GM19025 (cell line): Measurements from ENCODE around the gene ENO4.

Experiments used
- ATAC-seq: cut with Tn5 transposase; IDR thresholded peaks from one replicate; pipeline ENCODE4 v1.9.1; 2021; ENCODE audit warnings: mild to moderate bottlenecking, low read depth, moderate library complexity; ENCODE audit not compliant: unreplicated experiment

Gene ENO4

DNA sequence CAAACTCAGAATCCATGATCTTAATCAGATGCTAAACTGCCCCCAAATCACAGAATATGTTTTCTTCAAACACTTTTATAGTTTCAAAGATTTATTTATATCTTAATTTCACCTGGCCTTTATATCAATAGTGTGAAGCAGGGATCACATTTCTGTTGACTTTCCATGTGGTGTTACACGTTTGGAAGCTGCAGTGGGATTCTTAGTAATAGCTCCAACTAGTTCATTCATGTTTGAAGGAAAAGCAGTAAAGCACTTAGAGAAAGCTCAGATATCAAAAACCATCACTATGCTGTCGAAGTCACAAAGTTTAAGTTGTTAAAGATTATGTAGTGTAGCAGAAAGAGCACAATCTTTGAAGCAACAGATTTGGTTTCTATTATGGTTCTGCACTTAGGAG lies 16.8 kb downstream of the ENO4 start:
- no peak for ATAC-seq

DNA sequence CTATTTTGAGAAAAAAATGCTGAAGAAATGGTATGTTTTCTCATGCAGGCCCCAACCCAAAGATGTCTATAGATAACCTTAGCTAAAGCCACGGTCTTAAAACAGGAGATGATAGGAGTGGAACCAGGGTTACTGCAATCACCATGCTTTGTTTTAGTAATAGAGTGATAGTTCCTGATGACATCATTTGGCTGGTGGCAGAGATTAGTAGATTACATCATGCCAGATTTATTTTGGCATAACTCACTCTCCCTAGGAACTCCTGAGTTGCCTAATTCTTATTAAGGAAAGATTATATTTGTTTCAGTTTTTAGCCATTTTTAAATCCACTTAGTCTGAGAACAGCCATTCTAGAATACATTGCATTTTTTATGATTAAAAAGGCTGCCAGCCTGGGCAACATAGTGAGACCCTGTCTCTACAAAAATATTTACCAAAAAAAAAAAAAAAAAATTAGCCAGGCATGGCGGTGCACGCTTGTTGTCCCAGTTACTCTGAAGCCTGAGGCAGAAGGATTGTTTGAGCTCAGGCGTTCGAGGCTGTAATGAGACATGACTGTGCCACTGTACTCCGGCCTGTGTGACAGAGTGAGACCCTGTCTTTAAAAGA lies 17.8 kb downstream of the ENO4 start:
- ATAC-seq: no peak

DNA sequence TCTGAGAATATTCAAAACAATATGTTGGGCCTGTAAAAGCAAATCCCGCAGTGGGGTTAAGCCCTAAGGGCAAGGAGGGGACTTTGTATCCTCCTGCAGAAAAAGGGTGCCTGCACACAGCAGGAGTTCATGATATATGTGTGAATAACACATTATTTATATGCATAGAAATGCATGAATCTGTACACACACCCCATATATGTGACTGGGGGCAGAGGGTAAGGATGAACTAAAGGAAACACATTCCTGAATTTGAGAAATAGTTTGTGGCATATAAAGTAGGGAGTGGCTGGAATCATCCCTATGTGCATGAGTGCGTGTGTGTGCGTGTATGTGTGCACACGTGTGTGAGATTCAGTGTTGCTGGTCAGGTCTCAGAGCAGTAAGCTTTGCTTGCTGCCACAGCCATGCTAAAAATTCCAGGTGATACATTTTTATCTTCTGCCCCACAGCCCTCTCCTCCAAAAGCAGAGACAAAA lies 18.9 kb downstream of the ENO4 start:
- ATAC-seq: no peak

DNA sequence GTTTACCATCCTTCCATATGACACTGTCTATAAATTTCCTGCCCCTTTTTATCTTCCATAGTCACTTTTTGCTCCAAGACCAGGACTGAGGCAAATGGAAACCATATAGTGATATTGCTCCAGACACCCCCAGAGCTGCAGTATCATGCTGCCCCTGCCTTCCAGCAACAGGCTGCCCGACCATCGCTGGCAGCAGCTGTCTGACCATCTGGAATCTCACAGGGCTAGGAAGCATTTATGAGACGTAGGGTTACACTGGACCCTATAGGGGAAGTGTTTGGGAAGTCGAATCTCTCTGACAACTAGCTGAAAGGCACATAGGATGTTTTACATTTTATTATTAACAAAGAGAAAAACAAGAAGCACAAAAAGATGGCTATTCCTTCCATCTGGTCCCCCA lies 19.4 kb downstream of the ENO4 start:
- no peak for ATAC-seq

DNA sequence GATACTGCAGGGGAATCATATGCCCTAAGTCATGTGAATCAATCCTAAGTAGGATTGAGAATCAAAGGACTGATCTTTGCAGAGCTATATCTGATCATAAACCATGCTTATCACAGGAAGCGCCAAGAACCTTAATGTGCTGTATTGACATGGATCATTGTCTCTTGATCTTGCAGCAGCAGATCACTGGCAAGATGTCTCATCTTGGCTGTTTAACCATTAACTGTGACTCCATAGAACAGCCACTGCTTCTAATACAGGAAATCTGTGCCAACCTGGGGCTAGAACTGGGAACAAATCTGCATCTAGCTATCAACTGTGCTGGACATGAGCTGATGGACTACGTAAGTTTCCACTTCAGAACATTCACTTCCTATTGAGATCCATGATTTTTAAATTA lies 21.6 kb downstream of the ENO4 start:
- ATAC-seq: no peak

DNA sequence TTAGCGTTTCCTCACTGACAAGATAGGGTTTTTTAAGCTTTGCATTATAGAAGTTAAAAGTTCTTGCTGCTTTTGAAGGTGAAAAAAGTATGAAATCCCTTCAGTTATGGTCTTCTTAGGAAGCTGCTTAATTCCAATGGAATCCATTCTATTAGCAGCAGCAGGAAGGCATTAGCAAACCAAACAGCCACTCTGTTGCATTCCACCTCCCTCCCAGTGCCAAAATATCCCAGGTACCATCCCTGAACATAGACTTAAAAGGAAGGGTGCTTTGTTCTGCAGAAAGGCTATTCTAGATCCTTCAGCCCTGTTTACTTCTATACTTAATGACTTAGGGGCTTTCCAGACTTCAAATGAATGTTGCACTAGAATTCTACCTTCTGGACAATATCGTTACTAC lies 23.8 kb downstream of the ENO4 start:
- ATAC-seq: no peak

DNA sequence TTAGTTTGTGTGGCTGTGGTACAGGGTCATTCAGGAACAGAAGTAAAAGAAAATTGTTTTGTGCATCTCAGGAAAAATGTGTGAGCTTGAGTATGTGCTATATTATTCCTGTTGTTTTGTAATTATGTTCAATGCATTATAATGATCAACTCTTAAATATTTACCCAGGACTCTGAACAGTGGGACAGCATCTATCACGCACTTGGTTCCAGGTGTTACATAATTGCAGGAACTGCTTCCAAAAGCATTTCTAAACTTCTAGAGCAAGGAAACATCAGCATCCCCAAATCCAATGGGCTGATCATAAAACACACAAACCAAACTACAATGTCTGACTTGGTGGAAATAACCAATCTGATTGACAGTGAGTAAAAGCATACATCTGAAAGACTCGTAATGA lies 26.6 kb downstream of the ENO4 start:
- ATAC-seq: no peak

DNA sequence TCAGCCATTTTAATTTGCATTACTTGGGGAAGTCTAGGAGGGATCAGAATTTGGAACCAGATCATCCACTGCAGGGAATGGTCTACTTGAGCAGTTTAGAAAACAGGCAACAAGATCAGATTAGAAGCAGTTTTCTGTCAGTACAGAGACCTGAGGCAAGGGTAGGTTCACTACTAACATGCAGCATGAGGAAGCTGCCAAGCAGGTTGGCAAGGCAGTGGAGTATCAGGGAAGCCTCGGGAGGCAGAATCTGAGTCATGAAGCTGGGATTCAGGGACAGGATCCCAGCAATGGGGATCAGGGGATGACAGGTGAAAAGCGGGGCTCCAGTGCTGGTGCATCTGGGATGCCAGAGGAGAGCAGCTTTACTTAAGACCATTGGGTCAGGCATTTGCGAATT lies 28.1 kb downstream of the ENO4 start:
- no peak for ATAC-seq

DNA sequence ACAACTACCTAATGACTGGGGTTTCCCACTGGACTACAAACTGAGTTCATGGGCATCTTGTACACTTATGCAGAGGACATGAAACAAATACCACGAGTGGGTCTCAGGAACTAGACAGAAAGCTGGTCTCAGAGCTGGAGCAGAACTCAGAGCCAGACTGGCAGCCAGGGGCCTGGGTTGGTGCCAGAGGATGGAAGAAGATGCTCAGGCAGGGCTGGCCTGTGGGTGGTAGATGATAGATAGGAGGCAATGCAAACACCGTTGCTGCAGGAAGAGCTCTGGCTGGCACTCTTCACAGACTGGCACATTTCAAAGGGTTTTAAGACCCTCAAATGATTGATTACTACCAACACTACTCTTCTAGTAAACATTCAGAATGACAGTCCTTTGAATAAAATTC lies 28.8 kb downstream of the ENO4 start:
- ATAC-seq: no peak

DNA sequence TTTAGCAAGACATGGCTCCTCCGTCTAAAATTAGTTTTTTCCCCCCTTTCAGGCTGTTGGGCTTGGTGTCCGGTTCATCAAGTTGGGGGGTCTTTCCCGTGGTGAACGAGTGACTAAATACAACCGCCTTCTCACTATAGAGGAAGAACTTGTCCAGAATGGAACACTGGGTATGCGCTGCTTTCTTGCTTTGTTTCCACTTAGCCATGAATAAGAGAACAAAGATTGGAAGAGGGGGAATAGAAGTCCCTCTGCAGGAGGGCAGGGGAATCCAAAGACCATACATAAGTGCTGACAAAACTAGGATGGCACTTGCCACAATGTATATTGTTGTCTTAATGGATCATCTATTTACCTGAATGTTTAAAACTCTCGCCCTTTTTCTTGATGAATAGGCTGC lies 30.5 kb downstream of the ENO4 start:
- ATAC-seq: no peak

DNA sequence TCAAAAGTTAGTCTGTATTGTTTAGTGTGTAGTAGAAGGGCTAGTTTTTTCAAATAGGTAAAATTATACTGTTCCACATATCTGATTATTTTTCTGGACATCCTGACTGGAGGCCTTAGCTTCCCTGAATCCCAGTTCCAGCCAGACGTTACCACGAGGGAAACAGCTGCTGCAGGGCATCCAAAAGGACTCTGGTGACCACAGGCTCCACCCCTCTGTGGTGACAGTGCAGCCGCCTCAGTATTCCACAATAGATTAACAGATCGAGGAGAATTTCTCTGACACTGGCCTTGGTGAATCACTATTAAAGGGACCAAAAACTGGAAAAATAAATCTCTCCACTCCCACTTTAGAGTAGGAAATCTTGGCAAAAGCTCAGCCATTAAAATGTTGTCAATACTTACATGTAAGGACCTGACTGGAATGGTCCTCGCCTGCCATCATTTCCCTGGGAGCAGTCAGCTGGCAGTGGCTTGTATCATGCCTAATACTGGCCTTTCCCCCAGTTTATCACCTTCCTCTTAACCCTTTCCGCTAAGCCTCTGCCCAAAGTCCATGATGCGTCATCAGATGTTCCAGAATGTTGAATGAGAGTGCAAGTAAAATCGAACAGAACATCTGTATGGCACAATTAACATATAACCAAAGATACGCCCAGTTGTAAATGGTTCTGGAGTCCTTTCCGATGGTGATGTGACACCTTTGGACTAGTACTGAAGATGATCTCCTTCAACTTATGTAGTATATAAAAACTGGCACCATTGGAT lies 31.6 kb downstream of the ENO4 start:
- no peak for ATAC-seq

DNA sequence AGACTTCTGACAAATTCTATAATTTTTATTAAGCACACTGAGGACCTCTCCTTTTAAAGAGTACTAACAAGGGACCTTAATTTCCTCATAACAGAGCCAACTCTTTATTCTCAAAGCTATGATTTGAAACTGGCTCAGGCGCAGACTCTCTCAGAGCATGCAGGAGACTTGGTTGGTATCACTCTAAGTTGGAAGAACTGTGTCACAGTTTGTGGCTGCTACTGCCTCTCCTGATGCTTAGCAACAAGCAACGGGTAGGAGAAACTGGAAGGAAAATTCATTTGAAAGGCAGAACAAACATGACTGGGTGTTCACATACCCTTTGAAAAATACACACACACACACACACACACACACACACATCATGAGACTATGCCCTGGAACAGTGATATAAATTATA lies 33.3 kb downstream of the ENO4 start:
- ATAC-seq: no peak

DNA sequence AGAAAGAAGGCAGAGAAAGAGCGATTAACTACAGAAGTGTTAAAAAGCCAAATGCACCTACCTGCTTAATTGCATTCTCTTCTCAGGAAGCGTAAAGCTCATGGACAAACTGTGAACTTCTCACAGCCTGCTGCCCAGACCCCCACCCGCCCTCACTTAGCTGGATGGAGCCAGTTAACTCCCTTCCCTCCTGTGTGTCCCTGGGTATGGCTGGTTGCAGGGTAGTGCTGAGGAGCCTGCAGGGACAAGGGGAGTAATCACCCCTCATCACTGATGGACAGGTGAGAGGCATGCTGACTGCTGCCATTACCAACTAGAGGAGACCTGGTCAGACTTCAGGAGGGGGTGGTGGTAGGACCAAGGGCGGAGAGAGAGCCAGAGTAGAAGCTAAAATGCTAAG lies 37.5 kb downstream of the ENO4 start:
- no peak for ATAC-seq

DNA sequence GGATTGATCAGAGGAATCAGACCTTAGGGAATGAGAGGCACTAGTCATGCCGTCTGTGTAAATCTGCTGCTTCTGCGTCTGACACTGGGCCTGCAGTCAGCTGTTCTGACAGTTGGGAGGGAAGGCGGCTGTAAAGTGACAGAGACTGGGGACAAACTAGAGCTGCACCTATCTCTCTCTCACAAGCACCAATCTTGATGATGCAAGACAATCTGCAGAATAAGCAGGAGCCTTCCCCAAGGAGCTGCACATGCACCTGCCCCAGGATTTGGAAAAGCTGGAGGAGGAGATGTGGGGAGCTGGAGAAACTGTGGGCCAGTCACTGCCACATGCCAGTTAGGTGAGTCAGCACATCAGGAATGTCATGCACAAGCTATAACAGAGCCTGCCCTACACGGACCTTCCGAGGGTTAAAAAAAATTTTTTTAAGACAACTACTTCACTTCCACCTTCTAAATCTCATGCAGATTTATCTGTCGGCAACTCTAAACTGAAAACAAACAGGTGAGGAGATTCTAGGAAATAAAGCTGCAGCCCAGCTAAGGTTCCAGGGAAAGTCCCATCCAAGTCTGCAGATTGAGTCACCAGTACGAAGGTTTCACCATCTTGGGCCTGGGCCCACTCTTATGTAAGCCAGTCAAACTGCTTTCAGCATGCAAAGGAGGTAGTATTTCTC lies 39.2 kb downstream of the ENO4 start:
- ATAC-seq: no peak

DNA sequence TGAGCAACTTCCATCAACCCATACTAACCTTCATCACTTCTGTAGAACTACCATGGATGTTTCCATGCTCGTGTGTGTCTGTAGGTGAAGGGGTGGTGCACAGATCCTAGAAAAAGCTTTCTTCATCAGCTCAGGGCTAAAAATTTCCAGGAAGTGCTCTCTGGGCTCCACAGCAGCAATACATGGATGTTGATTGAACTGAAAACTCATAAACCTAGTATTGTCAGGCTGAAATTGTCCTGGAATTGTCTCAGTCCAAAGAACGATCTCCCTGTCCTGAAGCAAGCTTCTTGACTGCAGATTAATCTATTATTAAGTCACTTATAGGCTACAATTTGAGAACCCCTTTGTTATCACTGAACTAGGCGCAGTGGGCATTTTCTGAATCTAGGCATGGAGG lies 39.8 kb downstream of the ENO4 start:
- ATAC-seq: no peak

DNA sequence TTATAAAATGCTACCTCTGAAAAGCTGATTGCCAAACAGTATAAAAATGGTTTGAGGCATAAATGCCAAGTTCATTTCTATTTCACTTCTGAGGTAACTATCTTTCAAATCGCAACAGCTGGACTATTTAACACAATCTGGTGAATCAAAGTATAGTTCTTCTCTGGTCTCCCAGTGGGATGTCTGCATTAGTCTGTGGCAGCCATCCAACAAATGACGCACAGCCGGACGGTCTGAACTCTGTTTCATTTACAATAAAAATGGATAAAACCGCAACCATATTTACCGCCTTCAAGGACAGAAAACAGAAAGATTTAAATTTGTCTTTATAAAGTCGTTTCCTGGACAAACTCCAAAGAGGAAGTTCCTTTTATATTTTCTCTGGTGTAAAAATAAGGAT lies 41.9 kb downstream of the ENO4 start:
- no peak for ATAC-seq

DNA sequence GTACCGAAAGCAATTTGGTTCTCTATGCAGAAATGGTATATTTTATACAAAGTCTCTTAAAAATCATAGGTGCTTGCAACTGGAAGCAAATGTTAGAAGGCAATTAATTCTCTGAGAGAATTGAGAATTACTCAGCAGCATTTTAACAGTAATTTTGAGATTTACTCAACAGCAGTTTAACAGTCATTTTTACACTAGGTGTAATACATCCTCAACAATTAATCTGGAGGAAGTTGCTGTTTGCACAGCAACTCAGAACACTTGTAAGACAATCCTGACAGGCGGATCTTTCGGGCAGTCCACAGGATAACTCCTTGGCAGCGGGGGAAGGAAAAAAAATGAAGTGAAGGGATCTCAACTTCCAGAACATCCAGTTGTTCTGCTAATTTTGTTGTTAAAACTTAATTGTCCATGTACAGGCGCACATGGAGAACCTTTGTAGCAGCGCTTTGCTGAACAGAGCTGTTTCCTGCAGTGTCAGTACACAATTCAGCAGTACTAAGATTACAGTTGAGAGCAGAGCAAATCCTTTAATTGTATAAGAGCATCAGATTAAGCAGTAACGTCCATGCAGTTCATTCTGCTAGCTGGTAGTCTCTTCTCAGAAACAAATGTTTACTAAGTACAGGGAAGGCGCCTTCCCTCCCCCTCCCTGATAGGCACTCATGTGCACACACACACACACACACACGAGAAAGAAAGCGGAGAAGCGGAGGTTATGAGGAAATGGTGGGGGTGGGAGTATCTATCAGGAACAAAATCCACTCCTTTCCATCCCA lies 43.8 kb downstream of the ENO4 start:
- no peak for ATAC-seq

DNA sequence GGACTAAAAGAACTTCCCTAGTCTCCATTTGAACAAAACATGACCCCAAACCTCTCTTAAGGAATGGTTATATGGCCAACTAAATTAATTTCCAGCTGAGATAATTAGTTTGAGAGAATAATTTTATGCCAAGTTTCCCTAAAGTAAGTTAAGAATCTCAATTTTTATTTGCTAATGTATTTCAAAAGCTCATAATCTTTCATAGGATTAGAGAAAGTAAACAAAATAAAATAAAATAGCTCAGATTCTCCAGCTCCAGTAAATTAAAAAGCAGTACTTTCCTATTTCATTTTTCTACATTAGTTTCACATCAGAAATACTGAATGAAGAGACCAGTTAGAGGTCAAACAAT lies 44.4 kb downstream of the ENO4 start:
- ATAC-seq: no peak

DNA sequence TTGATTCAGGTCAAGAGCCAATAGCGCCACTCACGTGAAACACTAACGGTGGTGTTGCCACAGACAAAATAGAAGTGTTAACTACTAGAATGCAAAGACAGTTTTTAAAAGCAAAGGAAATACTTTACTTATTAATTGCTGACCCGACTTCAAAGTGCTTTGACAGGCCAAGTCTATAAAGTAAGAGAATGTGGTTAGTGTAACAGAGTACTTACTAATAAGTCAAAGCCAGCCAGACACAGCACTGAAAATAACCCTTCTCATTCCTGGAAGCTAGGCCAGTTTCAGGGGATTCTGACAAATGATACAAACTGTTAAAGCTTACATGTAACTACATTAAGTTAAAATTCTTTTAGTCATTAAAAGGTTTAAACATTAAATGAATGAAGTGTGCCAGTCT lies 50.3 kb downstream of the ENO4 start:
- no peak for ATAC-seq

DNA sequence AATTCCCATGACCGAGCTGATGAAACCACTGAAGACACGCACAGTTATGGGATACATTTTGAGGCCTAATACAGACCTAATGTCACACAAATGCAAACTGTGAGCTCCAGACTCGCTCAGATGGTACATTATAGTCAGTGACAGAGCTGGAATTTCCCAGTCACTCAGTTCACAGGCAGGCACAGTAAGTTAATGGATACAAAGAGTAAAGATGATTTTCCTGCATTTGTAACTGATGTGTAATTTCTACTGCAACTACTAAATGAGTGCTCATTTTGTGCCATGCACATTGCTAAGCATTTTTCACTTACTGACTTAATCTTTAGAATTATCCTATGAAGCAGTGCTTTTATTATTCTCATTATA lies 56.5 kb downstream of the ENO4 start:
- no peak for ATAC-seq

DNA sequence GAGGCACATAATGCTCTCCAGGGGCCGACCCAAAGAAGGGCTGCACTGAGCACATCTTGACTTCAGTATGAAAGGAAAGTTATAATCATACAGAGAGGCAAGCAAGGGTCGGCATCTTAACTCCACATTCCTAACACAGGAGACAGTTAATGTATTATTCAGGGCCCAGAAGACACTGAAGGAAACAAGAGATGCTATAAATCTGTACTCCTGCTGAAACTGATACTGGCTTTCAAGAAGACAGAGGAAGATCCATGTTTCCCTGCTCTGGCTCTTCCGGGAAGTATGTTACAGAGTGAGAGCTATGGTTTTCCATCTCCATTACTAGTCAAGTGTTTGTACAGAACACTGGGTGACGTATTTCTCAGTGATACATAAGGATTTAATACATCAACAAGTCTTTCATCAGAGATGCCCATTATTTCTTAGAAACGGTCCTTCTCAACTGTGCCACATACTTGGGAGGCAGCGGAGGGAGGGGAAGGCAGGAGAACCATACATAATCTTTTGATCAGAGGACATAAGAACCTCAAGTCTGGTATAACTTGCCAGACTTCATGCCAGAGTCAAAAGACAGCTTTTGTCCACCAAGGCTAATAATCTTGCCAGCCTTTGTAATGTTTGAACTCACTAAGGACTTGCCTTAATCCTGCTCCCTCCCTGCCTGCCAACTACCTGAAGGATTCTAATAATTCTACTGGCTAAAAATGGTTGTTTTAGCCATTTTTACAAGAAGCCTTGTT lies 58.1 kb downstream of the ENO4 start:
- ATAC-seq: no peak
